ENCODE results near the gene ARHGEF12. TPM values are rescaled to one million over a fixed set of nuclear protein-coding genes. Genes with fewer than 3 reads are reported as not detected.
A peak's percentile ranks its signal among the peaks of the same experiment; 100 is the strongest.

Gene ARHGEF12
- total RNA-seq, 4 donors from 2014 or later, result 169 to 268 (median 197) TPM

GRCh38 chr11:120398132-120398531 is 61.9 kb downstream of the ARHGEF12 start:
- Histone ChIP-seq H3K4me1 (peaks cover 28 to 30% of the 10 kb centered on the region in 2 donors), H3K27ac (no peak overlapping the region), H3K27me3 (no peaks in the 10 kb centered on the region), H3K9me3 (no peaks in the 10 kb centered on the region), H3K36me3 (no peaks in the 10 kb centered on the region), H3K4me3 (replicated peaks in 1 of 3) (no peak overlapping the region)
- WGBS, 2 donors, result 78 to 84% methylated on average over 2 of the region's 2 CpGs
- intact Hi-C loops (cut with DNase I), result no loop called here
- TF ChIP-seq POLR2A (IDR thresholded peaks at IDR 0.05), result no peak
- no peak for TF ChIP-seq CTCF (IDR thresholded peaks at IDR 0.05)
- DNase-seq, result no peak

GRCh38 chr11:120399307-120399706 is 63.1 kb downstream of the ARHGEF12 start:
- no peaks in the 10 kb centered on the region for H3K36me3 ChIP-seq
- DNase-seq, result no peak
- H3K27me3 ChIP-seq, result no peaks in the 10 kb centered on the region
- H3K4me1 ChIP-seq, result peaks cover 28 to 30% of the 10 kb centered on the region in 2 donors
- no peaks in the 10 kb centered on the region for H3K9me3 ChIP-seq
- intact Hi-C loops (cut with DNase I), result no loop called here
- WGBS, 2 donors, result 65 to 70% methylated on average over 2 of the region's 2 CpGs
- no peak overlapping the region for H3K4me3 ChIP-seq (replicated peaks in 1 of 3)
- no peak overlapping the region for H3K27ac ChIP-seq
- no peak for TF ChIP-seq POLR2A (IDR thresholded peaks at IDR 0.05)
- no peak for TF ChIP-seq CTCF (IDR thresholded peaks at IDR 0.05)

- Histone ChIP-seq H3K4me3 (replicated peaks in 1 of 3) (no peak overlapping the region), H3K9me3 (no peaks in the 10 kb centered on the region), H3K27ac (peak overlapping the region in 1 of 3 donors; percentile 8), H3K36me3 (no peaks in the 10 kb centered on the region), H3K4me1 (peaks cover 28 to 30% of the 10 kb centered on the region in 2 donors), H3K27me3 (no peaks in the 10 kb centered on the region)
- intact Hi-C loops (cut with DNase I), result no loop called here
- DNase-seq, result no peak
- no peak for TF ChIP-seq POLR2A (IDR thresholded peaks at IDR 0.05)
- no peak for TF ChIP-seq CTCF (IDR thresholded peaks at IDR 0.05)
- WGBS, 2 donors, result 60 to 73% methylated on average over 7 of the region's 7 CpGs
These were observed 64.6 kb downstream of the ARHGEF12 start for GRCh38 chr11:120400564-120401364.

- WGBS, 2 donors, result 23 to 36% methylated on average over 1 of the region's 1 CpG
- Histone ChIP-seq H3K27ac (peak overlapping the region in 1 of 3 donors; percentile 8), H3K9me3 (no peaks in the 10 kb centered on the region), H3K27me3 (no peaks in the 10 kb centered on the region), H3K4me3 (replicated peaks in 1 of 3) (no peak overlapping the region), H3K36me3 (no peaks in the 10 kb centered on the region), H3K4me1 (peaks cover 28 to 30% of the 10 kb centered on the region in 2 donors)
- intact Hi-C loops (cut with DNase I), result no loop called here
- no peak for TF ChIP-seq POLR2A (IDR thresholded peaks at IDR 0.05)
- TF ChIP-seq CTCF (IDR thresholded peaks at IDR 0.05), result no peak
- DNase-seq, result no peak
These were observed 65.3 kb downstream of the ARHGEF12 start for GRCh38 chr11:120401506-120401905.

GRCh38 chr11:120403966-120404365 is 67.8 kb downstream of the ARHGEF12 start:
- no peaks in the 10 kb centered on the region for H3K27me3 ChIP-seq
- no peak overlapping the region for H3K27ac ChIP-seq
- TF ChIP-seq CTCF (IDR thresholded peaks at IDR 0.05), result no peak
- H3K4me3 ChIP-seq (replicated peaks in 1 of 3), result no peak overlapping the region
- peaks cover 24 to 28% of the 10 kb centered on the region in 2 donors for H3K4me1 ChIP-seq
- no peak for DNase-seq
- intact Hi-C loops (cut with DNase I), result no loop called here
- H3K36me3 ChIP-seq, result no peaks in the 10 kb centered on the region
- H3K9me3 ChIP-seq, result no peaks in the 10 kb centered on the region

Measured in thyroid gland (tissue), 4 donors.